Epidermal melanocyte (primary cell): ENCODE data around the gene IKZF1.

Experiments used
- DNase-seq: peaks from one replicate; pipeline ENCODE4 v3.0.0; 2011; ENCODE audit warnings: low spot score; ENCODE audit not compliant: insufficient read length

Gene IKZF1

GRCh38 chr7:50371551-50372021 lies 67.1 kb downstream of the IKZF1 start:
- DNase-seq, result no peak

GRCh38 chr7:50372923-50373322 lies 68.4 kb downstream of the IKZF1 start:
- no peak for DNase-seq

- no peak for DNase-seq
These were observed 71.7 kb downstream of the IKZF1 start for GRCh38 chr7:50376056-50376820.

DNA sequence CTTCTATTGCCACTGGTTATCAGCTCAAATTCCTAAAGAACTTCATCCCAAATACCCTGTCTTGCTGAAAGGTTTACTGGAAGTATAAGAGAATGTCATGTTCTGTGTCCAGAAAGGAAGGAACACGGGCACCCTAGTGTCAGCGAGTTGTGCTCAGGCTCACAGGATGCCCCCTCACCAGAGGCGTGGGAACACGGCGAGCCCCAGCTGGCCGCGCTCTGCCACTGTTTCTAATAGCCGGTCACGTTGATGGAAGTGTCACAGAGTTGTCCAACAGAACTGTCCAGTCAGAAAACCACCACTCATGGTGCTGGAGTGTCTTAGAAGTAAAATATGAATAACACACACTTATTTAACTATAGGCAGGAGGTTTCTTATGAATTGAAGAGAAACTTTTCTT lies 72.8 kb downstream of the IKZF1 start:
- DNase-seq, result no peak

DNA sequence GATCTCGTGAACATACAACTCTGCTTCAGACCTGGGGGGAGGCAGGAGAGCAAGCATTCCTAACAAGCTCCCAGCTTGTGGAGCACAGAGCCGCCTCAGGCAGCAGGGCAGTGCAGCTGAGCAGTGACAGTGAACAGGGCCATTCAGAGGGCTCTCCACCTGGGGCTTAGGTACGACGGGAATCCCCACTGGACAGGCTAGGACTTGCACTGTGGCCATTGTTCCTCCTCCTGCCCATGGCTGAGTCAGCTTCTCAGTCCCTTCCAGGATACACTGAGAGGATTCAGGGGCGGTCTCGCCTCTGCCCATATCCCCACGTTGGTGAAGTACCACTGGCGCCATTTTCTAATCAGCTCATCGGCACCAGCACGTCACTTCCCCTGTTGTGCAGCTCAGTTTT lies 74.6 kb downstream of the IKZF1 start:
- DNase-seq, result no peak

DNA sequence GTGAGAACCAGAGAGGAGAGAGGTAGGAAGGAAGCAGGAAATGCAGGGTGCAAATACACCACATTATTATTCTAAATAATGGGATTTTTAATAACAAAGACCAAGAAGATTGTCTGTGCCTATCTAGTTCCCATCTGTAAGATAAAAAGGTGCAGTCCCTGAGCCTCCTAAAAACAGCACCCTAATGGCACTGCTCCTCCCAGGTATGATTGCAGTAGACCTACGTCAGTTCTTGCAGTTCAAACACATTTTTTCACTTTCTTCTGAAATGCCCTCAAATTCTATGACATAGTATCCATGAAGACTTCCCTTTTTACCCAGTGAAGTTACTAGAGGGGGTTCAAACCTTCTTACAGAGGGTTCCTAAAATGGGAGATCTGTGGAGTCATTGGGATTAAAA lies 75.0 kb downstream of the IKZF1 start:
- DNase-seq, result no peak

DNA sequence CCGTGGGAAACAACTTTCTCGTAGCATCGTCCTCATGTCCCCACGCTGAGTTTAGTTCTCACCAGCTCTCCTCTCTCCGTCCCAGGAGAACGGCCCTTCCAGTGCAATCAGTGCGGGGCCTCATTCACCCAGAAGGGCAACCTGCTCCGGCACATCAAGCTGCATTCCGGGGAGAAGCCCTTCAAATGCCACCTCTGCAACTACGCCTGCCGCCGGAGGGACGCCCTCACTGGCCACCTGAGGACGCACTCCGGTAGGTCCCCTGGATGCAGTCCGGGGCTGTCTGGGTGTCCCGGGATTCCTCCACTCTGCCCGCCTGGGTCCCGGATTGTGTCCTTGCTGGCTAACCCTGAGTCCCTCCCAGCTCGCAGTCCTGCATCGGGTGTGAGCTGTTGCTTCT lies 77.9 kb downstream of the IKZF1 start:
- no peak for DNase-seq

- DNase-seq, result no peak
These were observed 82.8 kb downstream of the IKZF1 start for GRCh38 chr7:50387351-50387750.

DNA sequence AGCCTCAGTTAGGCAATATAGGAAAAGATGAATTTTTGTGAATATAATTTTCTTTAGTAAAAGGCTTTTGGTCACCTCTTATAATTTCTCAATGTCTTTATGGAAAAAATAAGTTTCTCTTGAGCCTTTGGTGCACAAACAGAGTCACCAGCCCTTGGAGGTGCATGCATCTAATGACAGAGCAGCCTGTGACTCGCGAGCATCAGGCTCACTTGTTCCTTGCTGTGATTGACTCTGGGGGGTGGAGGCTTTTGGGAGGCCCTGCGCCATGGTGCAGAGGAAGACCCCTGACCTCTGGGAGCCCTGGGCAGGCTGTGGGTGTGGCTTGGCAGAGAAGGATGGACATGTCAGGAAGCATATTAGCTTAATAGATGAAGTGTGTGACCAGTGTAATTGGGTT lies 85.4 kb downstream of the IKZF1 start:
- no peak for DNase-seq

DNA sequence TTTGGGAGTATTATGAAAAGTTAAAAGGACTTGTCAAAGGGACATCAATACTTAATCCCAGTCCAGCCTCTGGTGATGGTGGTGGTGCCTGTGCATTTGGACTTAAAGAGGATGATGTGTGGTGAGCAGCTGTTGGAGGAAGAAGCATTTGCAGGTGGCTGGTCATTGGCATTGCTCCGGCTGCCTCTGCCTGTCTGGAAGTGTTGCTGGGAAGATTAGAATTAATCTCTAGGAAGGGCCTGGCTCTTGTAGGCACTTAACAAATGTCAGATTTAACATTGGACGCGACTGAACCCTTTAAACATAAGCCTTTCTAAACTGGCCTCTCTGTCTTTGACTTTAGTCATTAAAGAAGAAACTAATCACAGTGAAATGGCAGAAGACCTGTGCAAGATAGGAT lies 86.9 kb downstream of the IKZF1 start:
- DNase-seq, result no peak

DNA sequence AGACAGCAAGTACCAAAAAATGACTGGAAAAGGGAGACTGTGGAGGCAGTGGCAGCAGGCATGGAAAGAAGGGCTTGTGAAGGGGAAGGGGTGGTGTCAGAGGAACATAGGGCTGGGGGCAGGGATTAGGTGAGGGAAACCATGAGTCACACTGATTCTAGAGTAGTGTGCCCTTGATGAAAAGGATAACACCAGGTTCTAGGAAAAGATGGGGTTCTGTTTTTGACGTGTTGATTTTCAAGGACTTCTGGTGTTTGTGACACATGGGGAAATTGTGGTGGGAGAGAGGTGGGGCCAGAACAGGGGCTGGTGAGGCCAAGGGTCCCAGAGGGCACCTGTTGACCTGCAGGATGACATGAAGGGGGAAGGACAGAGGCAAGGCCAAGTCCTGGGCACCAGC lies 88.6 kb downstream of the IKZF1 start:
- no peak for DNase-seq

GRCh38 chr7:50393547-50394252 lies 89.2 kb downstream of the IKZF1 start:
- no peak for DNase-seq

DNA sequence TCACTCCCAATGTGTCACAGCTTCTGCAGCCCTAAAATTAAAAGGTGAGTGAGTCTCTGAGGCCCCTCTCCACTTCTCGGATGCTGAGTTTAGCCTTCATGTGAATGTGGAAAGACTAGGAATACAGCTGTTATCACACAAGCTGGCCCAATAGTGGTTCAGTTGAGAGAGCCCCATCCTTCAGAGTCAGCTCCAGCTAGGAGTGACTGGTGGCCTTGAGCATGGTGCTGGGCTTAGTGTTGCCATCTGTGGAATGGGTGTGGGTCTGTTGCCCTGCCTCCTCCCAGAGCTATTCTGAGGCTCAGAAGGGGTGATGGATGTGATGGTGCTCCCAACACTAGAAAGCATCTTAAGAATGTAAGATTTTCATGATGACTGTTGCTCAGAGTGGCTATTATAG lies 89.8 kb downstream of the IKZF1 start:
- DNase-seq, result no peak

GRCh38 chr7:50396856-50397255 lies 92.3 kb downstream of the IKZF1 start:
- DNase-seq, result no peak

DNA sequence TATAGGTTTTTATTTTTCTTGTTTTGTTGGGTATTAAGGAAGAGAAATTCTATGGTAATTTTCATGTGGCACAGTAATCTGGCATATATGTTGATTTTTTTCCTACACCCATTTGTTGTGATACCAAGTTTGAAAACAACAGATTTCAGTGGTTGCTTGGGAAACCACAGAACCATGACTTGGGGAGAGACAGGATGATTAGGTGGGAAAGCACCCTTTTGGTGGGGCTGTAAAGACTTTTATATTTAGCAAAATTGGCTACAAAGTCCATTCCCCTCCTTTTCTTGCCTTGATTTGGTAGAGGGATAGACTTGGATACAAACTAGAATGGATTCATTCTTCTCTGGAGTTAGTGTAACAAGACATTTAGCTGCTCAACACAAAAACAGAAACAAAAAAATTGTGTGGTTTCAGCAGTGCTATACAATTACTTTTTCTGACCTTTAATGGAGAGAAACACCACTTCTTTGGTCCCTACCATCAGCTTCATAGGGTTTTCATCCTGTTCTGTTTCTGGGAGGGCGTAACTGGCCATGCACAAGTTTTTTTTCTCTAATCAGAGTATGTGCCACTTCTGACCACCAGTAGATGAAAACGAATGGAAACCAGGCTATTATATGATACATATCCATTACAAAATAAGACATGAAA lies 92.9 kb downstream of the IKZF1 start:
- no peak for DNase-seq

- no peak for DNase-seq
These were observed 93.4 kb downstream of the IKZF1 start for GRCh38 chr7:50397971-50398324.

GRCh38 chr7:50399206-50399605 lies 94.7 kb downstream of the IKZF1 start:
- no peak for DNase-seq

DNA sequence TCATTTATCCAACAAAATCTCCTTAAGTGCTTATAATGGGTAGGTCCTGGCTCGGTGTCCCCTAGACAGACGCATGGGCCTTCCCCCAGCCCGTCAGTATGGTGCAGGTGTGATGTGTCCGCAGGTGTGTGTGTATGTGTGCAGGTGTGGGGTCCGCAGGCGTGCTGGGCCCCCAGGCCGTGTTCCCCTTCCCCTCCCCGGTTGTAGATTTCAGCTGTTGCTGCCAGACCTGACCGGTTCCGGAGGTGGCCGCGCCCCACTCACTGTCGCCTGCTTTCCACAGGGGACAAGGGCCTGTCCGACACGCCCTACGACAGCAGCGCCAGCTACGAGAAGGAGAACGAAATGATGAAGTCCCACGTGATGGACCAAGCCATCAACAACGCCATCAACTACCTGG lies 95.1 kb downstream of the IKZF1 start:
- DNase-seq, result no peak

- no peak for DNase-seq
These were observed 95.6 kb downstream of the IKZF1 start for GRCh38 chr7:50400114-50400513.

- DNase-seq, result no peak
These were observed 99.9 kb downstream of the IKZF1 start for GRCh38 chr7:50404392-50404791.

DNA sequence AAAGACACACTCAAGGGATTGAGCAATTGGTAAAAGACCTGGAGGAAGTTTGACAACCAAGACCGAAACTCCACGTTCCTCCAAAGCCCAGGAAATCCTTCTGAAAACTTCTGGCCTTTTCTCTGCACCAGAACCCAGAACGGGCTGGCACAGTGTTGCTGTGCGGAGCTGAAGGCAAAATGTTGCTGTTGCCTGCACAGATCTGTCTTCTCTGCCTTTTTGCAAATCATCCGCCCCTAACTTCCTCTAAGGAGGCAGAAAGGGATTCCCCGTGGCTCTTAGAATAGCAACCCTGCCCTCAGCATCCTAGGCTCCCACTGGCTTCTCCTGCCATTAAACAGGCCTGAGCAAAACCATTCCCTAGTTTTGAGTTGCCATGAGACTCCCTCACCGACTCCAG lies 100.7 kb downstream of the IKZF1 start:
- DNase-seq, result no peak

DNA sequence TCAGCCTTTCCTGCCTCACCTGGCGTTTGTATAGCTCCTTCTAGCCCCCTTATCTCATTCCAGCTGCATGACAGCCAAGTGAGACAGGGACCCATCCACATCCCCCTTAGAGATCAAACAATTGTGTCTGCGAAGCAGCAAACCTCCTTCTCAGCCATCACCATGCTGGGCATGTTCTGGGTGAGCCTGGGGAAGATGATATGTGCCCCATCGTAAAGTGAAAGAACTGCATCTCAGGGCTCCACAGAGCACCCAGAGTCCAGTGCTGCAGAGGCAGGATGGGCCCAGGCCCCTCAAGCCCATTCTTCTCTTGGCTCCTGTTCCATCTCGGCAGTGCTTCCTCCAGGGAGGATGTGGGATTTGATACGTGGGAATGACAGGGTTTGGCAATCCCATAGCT lies 102.4 kb downstream of the IKZF1 start:
- no peak for DNase-seq
